COR-L47 (cell line): ENCODE data around the gene TTBK1.

Experiments
- DNase-seq: peaks from one replicate; lab custom pipeline; 2025; lab: John Stamatoyannopoulos, UW

The TTBK1 gene

DNA sequence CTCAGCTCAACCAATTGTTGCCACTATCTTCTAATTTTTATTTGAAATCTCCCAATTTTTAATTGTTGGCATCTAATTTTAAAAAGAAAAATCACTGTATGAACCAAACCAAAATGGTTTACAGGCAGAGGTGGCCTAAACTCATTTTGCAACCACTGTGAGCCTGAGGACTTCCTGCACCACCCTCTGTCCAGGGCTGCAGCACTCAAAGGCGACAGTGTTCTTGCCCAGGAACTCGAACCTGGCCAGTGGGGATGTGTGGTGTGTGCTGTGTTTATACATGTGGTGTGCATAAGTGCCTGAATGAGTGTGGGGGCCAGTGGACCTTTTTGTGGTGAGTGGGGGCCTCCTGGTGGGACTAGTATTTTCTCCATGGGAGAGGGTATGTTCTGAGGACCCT, 30.4 kb downstream of the TTBK1 start:
- DNase-seq, result no peak

DNA sequence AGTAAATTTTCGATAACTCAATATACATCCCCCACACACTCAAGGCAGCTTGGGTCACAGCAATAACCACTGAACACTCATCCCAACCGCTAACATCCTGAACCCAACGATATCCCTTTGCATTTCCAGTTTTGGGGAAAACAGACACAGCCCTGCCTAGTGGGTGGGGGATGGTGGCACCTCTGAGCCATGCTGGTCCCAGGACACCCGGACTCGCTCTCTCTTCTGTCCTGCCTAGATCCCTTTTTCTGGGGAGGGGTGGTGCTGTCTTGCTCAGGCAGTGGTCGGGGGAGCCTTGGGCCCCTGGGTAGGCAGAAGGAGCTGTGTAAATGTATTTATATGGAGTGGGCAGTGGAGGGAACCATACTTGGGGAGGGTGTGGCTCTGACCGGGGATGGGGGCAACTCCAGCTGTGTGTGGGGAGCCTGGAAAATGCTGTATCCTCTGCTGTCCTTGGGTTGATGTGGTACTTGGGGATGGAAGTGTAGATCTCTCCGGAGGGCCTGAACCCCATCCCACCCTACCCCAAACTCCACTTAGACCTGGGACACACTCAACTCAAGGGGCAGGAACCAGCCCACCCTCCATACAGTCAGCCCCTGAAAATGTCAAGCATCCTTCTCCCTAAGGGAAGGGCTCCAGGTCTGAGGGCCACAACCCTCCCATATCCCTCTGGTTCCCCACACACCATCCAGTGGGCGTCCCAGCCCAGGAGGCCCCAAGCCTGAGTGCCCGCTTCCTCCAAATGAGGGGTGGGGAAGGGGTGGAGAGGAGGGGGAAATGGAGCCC, 31.0 kb downstream of the TTBK1 start:
- DNase-seq, result no peak

DNA sequence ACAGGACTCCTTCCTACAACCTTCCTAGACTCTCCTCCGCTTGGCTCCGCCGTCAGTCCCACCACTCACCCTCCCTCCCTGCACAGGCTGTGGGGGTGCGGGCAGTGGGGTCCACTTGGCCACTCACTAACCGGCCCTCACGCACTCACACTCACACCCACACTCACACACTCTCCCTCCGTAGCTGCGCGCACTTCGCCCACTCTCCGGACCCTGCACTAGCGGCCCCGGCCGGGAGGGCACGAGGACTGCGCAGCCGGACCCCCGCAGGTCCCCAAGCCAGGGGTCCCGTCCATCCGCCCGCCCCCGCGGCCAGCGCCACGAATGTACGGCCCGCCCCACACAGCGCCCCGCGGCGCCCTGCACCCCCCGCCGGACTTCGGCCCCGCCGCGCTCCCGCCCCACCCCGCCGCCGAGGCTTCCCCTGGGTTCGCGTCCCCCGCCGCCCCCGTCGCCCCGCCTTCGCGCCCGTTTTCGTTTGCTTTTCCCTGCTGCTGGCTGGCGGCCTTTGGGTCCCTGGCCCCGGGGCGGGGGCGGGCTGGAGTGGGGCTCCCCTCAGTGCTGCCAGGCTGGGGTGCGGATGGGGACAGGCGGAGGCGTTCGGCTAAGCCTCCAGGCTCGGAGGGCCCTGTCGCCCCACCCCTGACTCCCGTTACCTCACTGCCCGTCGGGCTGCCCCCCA, 31.8 kb downstream of the TTBK1 start:
- DNase-seq, result peak; percentile 17

DNA sequence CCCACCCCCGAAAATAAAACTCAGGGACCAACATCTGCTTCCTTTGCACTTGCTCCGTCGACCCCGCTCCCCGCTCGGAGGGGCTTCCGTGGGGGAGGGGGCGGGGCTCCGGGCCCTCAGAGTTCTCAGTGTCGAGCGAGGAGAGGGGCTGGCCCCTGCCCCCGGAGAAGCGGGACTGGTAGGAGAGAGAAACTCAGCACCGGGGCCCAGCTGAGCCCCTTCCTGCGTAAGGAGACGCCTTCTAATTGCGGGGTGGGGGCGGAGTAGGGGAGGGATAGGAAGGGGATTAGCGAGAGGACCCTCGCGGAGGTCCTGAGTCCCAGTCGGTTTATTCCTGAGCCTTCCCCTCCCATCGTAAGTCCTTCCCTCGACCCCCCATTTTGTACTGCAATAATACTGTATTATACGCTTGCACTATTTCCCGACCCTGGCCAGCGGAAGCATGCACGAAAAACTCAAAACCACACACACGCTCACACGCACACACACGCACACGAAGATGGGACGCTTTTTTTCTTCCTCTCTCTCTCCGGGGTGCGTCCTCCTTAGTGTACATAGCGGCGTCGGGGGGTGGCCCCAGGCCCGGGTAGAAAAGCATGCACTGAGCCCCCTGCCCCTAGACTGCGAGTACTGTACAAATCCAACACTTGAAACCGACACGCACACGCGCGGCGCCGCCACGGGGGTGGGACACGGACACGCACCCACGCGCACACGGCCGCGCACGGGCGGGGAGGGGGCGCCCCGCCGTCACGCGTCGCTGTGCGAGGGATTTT, 32.7 kb downstream of the TTBK1 start:
- no peak for DNase-seq

DNA sequence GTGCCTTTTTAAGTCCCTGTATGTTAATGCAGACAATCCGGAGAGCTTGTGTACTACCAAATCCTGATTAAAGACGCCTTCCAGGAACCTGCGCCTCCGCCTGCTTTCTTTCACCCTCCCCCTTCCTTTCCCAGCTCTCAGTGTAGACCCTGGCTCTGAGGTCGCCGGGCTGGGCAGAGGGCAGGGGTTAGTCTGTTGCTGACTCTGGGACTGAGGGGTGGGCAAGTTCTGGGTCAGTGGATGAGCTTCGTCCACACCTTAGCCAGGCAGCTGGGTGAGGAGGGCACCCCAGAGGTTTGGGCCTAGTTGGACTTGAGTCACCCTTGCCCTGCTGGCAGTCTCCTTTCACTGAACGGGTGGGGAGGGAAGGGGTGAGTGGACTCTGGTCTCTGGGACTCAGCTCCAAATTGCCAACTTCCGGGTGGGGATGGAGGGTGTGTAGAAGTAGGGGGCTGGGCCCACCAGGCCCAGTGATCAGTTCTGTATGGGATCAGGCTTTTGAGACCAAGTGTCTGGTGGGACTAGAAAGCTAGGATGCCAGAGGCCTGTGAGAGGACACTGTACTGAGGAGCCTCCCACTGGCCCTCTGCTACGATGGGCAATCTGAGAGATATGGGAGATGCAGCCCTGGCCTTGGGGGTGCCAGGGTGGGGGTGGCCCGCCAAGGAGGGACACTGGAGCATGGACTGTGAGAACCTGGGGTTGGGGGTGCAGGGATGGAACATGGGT, 33.5 kb downstream of the TTBK1 start:
- DNase-seq, result no peak

DNA sequence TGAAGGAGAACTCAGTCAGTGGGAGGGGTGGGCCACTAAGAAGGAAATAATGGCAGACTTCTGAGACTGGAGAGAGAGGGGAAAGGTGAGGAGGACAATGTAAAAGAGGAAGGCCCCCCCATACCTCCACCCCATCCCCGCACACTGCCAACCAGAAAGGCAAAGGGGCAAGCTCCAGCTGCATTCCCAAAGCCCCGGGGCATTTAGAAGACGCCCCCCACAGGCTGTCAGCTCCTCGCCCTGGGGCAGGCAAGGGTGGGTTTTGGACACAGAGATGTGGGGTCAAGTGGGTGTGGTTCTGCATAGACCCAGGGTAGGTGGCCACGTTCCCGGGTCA, 34.0 kb downstream of the TTBK1 start:
- no peak for DNase-seq

DNA sequence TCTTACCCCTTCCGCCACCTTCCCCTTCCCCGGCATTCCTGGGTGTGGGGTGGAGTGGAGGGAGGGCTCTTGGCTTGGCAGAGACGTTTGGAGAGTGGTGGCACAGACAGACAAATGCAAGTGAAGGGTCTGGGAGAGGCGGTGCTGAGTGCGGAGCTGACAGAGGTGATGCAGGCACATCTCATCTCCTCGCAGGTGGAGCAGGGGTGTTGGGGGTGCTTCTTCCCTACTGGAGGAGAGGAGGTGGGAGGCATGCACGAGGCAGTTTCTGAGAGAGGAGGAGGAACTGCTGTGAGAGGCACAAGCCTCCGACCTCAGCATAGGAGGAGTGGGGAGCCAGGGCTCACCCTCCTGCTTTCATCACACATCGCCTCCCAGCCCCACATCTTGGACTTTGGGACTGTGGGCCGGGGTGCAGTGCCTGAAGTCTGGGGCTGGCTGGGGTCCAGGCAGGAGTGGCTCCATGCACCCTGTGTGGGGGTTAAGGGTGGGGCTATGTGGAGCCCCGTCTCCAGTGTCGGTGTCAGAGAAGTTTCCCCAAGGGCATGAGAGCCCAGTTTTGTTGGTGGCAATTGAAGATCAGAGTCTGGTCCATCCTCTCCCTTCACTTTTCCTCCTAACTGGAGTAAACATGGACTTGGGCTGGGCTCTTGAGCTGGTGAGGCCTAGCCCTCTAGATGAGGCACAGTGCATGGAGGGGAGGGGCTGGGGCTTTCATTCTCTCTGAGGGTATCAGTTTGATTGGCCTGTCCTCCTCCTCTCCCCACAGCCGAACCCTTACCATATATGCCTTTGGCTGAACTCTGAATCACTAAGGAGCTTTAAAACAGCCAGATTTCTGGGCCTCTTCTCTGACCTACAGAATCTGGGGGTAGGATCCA, 34.6 kb downstream of the TTBK1 start:
- no peak for DNase-seq

DNA sequence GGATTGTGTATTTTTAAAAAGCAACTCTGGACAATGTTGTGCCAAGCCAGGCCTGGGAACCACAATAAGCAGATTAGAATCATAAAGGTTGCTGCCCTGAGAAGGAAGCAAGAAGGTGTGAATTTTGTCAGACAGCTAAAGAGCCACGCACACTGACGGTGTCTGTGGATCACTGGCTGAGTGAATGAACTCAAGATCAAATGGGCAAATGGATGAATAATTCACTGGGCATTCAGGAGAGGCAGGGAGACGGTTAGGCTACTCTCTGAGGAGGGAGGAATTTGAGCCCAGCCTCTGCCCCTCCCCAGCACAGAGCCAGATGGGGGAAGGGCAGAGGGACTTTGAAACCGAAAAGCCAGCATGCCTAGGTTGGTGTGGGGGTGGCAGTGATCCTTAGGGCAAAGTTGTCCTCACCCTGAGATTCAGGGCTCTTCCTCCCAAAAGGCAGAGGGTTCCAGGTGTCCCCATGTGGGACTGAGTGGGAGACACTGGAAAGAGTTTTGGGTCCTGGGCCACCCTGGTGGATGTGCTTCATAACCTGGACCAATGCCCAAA, 35.3 kb downstream of the TTBK1 start:
- DNase-seq, result no peak

DNA sequence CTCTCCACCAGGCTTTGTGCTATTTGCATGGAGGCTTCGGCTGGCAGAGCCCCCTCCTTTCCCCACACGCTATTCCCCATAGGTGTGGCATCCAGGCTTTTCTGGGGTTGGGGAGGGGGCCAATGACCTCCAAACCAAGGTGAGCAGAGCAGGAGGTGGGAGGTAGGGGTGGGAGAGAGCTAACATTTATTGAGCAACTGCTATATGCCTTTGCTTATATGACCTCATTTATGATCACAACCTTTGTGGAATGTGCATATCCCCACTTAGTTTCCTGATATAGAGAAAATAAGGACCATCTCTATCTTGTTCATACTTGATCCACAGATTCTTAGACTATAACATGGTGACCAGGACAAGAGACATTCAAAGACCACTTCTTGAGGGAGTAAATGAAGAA, 37.0 kb downstream of the TTBK1 start:
- no peak for DNase-seq

DNA sequence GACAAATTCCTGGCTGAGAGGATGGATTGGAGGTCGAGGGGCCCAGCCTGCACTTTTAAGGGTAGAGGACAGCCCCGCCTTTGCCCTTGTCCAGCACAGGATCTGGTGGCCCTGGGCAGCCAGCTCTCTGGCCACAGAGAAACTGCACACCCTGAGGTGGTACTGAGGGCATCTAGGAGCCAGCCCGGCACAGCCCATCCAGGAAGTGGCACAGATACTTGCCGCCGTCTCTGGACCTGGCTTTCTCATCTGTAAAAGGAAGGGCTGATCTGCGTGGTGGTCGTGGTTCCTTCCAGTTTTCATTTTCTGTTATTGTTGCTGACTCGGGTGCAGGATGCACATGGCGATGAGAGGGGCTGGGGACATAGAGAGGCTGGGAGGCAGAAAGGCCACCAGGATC, 38.8 kb downstream of the TTBK1 start:
- no peak for DNase-seq

DNA sequence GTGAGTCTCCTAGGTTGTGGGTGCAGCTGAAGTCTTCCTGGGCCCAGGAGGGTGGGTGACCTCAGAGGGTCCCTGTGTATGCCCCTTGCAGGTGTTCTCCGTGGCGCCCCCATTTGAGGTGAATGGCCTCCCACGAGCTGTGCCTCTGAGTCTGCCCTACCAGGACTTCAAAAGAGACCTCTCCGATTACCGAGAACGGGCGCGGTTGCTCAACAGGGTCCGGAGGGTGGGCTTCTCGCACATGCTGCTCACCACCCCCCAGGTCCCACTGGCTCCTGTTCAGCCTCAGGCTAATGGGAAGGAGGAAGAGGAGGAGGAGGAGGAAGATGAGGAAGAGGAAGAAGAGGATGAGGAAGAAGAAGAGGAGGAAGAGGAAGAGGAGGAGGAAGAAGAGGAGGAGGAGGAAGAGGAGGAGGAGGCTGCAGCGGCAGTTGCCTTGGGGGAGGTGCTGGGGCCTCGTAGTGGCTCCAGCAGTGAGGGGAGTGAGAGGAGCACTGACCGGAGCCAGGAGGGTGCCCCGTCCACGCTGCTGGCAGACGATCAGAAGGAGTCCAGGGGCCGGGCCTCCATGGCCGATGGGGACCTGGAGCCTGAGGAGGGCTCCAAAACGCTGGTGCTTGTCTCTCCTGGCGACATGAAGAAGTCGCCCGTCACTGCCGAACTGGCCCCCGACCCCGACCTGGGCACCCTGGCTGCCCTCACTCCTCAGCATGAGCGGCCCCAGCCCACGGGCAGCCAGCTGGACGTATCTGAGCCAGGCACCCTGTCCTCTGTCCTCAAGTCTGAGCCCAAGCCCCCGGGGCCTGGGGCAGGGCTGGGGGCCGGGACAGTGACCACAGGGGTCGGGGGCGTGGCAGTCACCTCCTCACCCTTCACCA, 39.6 kb downstream of the TTBK1 start:
- no peak for DNase-seq

DNA sequence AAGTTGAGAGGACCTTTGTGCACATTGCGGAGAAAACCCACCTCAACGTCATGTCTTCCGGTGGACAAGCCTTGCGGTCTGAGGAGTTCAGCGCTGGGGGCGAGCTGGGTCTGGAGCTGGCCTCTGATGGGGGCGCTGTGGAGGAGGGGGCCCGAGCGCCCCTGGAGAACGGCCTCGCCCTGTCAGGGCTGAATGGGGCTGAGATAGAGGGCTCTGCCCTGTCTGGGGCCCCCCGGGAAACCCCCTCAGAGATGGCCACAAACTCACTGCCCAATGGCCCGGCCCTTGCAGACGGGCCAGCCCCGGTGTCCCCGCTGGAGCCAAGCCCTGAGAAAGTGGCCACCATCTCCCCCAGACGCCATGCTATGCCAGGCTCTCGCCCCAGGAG, 40.2 kb downstream of the TTBK1 start:
- no peak for DNase-seq

DNA sequence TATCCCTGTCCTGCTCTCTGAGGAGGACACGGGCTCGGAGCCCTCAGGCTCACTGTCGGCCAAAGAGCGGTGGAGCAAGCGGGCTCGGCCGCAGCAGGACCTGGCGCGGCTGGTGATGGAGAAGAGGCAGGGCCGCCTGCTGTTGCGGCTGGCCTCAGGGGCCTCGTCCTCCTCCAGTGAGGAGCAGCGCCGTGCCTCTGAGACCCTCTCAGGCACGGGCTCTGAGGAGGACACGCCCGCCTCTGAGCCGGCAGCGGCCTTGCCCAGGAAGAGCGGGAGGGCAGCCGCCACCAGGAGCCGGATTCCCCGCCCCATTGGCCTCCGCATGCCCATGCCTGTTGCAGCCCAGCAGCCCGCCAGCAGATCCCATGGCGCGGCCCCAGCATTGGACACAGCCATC, 40.6 kb downstream of the TTBK1 start:
- DNase-seq, result no peak

DNA sequence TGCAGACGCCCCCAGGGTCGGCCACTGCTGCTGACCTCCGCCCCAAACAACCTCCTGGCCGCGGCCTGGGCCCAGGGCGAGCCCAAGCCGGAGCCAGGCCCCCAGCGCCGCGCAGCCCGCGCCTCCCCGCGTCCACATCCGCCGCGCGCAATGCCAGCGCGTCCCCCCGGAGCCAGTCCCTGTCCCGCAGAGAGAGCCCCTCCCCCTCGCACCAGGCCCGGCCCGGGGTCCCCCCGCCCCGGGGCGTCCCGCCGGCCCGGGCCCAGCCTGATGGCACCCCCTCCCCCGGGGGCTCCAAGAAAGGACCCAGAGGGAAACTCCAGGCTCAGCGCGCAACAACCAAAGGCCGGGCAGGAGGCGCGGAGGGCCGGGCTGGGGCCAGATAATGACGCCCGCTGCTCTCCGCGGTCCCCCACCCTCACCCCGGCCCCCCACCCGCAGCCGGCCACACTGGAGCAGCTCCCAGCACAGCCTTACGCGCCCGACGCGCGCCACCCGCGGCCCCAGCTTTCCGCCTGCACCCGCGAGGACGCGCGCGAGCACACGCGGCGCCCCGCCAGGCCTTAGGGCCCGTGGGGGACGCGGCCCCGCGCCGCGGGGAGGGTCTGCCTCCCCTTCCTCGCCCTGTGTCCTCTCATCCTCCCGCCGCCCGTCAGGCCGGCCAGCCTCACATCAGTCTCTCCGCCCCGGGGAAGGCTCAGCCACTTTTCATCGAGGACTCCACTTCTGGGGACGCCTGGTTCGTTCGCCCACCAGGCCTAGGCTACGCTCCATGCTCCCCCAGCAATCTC, 41.9 kb downstream of the TTBK1 start:
- DNase-seq, result no peak

DNA sequence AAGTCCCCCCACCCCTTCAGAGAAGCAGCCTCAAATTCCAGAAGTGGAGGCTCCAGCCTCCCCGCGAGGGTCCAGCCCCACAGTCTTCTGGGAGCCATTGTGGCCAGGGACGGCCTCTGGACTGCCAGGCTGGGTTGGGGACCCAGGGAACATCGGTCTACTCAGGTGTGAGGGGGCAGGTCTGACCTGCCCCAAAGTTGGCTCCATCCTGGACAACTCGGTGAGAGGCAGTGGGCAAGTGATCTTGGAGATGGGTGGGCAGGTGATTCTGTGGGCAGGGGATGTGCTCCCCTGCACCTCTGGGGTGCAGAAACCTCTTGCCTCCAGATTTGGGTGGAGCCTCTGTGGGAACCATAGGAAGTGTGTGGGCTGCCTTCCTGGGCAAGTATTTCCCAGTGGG, 42.6 kb downstream of the TTBK1 start:
- no peak for DNase-seq

DNA sequence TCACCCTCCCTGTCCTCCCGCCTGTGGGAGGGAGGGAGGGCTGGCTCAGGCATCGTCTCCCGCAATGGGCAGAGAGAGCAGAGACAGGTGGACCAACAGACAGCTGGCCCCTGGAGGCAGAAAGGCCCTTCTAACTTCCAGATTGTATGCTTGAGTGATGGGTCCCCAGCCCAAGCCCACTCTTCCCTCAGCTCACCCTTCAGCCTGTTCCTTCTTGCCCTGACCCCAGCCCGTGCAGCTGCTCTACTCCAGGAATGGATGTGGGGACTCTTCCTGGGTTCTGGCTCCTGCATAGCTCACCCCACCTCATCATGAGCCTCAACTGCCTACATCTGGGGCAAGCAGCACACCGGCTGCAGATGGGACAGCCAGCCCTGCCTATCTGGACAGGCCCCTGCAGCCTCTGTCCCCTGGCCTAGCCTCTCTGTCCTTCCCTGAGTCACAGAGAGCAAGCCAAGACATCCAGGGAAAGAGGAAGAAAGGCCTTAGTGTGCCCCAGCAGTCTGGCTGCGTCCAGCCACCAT, 43.2 kb downstream of the TTBK1 start:
- no peak for DNase-seq

DNA sequence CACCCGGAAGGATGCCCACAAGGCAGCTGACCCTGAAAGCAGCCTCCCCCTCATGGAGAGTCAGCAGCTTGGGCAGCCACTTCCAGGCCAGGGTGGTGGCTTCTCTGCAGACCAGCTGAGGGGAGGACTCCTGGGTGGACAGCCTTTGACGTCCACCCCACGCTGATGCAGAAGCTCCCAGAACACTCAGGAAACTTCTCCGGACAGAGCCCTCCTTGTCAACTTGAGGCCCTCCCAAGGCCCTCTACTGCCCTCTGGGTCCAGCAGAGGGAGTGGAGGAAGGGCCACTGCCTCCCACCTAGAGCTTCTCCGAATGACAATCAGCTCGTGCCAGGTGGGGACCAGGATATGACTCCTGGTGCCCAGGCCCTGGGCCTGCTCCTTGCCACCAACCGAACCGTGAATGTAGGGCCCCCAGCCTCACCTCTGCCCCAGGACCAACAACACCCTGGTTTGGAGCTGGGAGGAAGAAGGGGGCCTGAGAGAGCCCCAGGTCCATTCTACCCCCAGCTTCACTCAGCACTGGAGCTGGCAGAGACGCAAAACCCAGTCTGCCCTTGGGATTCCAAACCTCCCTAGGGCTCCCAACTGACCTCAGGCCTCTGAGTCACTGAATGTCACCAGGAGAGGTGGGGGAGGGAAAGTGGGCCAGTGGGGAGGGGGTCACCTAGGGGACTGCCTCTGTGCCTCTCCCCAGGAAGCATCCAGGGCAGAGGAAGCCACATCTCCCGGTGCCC, 43.9 kb downstream of the TTBK1 start:
- DNase-seq, result no peak
